GM18511 (cell line): ENCODE measurements around the gene RGMB.
A peak's percentile ranks its signal among the peaks of the same experiment; 100 is the strongest.
"Not testable (repeated sequence)": the region's sequence is repeated elsewhere in the genome, so short reads cannot be mapped to it uniquely, and the experiment has no call there.

Experiments used
- ATAC-seq: cut with Tn5 transposase; IDR thresholded peaks from one replicate; pipeline ENCODE4 v1.9.1; 2021; ENCODE audit warnings: mild to moderate bottlenecking, moderate library complexity; ENCODE audit not compliant: unreplicated experiment

RGMB gene, protein sequence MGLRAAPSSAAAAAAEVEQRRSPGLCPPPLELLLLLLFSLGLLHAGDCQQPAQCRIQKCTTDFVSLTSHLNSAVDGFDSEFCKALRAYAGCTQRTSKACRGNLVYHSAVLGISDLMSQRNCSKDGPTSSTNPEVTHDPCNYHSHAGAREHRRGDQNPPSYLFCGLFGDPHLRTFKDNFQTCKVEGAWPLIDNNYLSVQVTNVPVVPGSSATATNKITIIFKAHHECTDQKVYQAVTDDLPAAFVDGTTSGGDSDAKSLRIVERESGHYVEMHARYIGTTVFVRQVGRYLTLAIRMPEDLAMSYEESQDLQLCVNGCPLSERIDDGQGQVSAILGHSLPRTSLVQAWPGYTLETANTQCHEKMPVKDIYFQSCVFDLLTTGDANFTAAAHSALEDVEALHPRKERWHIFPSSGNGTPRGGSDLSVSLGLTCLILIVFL

DNA sequence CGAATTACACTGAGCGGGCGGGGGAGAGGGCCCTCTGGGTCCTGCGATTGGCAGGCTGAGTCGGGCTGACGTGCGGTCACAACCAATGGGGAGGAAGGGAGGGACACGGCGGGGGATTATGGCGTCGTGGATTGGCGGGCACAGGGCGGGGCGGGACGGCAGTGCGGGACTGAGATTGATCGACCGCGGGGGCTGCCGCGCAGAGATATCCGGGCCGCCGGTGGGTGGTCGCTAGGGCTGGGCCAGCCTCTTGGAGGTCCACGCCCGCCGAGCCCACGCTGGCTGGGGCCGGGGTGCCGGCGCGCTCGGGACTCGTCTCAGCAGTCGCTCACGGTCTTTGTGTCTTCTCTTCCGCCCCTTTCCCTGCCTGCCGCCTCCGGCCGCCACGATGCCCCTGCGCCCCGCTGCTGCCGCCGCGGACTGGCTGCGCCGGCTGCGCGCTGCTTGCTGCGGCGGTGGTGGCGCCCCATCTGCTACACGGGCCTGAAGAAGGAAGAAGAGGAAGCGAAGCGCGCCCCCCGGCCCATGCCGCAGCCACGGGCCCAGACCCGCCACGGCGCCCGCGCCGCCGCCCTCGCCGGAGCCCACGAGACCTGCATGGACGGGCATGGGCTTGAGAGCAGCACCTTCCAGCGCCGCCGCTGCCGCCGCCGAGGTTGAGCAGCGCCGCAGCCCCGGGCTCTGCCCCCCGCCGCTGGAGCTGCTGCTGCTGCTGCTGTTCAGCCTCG, at the start of gene RGMB:
Gene RGMB, plus strand, starts transcription at position 200 of the 728 bp plus-strand sequence. Its CDS starts 408 bp downstream, at position 608.
- ATAC-seq, result peak; percentile 82

DNA sequence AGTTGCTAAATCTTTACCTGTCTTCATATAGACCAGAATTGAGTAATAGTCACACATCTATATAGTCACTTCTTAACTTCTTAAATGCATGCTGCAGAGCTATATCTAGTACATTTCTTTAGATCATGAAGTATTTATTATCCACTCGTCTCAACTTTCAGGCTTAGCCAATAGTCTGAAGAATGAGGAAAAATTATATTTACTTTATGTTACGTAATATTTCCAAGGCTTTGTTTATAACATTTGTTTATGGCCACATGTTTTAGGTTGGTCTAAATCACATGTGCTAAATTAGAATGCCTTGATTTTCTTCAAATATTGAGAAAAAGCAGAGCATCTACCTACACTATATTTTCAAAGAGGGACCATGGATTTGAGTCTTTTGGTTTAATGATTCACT, 47.2 kb upstream of the RGMB start:
- no peak for ATAC-seq

DNA sequence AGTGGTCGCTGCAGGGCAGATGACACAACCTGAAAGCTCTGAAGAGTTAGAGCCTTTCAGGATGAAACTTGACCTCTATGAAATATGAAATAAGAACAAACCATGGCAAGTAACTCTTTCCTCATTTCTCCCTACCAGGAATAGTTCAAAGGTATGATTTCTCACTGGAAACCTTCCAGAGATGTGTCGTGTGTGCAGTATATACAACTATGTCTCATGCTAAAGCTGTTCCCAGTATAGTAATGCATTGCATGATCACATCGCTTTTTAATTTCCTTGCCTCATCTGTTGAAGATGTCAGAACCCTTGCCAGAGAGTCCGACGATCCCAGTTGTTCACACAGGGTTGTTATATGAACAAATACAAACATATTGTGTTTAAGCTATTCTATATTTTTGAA, 45.8 kb upstream of the RGMB start:
- no peak for ATAC-seq

DNA sequence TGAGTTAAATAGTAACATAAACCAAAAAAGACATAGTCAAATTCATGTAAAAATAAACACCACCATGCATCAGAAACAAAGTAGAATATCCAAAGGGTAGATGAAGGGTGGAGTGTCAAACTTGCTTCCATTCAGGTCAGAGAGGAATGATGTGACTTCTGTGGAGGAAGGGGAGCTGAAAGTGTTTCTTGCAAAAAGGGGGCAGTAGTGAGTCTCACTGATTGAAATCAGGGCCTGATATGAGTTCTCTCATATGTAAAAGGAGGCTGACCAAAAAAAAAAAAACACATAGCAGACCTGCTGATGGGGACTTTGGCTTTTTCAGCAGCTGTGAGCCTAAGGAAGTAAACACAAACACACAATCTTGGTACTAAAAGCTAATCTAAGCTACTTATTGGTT, 38.8 kb upstream of the RGMB start:
- ATAC-seq, result no peak

DNA sequence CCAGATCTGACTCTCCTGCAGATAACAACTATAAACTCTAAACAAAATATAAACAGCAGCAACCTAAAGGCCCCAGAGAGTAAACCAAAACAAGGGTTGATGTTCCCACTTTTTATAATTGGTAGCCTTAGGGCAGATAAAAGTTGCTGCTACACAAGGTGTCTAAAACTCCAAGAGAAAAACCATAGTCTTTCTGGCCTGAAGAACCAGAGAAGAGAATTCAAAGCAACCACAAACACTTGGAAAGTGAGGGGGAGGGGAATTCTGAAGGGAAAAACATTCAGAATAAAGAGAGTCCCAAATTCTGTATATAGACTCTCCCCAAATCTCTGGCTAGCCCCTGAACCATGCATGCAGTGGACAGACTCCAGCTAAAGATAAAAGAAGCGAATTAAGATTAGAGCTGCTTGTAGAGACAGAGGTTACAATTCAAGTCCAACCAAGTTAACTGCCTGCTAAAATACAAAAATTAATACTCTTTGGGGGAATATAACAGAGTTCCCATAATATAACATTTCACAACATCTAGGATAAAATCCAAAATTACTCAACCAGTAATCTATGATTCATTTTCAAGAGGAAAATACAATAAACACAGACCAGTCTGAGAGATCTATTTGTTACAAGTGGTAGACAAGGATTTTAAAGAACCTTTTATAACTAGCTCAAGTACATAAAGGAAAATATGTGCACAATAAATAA, 37.5 kb upstream of the RGMB start:
- no peak for ATAC-seq

DNA sequence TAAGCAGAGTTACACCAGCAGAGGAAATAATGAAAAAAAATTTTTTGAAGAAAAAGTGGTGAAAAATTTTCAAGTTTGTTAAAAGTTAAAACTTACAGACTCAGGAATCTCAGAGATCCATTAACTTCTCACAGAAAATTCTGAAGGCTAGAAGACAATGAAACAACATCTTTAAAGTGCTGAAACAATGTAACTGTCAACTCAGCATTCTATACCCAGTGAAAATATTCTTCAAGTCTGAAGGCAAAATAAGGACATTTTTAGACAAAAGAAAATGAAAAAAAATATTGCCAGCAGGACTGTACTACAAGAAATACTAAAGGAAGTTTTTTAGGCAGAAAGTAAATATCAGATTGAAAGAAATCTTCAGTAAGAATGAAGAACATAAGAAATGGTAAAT, 36.7 kb upstream of the RGMB start:
- no peak for ATAC-seq

DNA sequence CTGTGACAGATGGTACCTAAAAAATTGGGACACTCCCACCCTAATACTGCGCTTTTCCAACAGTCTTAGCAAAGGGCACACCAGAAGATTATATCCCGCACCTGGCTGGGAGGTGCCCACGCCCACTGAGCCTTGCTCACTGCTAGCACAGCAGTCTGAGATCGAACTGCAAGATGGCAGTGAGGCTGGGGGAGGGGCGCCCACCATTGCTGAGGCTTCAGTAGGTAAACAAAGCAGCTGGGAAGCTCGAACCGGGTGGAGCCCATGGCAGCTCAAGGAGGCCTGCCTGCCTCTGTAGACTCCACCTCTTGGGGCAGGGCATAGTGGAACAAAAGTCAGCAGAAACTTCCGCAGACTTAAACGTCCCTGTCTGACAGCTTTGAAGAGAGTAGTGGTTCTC, 36.0 kb upstream of the RGMB start:
- not testable (repeated sequence) for ATAC-seq

DNA sequence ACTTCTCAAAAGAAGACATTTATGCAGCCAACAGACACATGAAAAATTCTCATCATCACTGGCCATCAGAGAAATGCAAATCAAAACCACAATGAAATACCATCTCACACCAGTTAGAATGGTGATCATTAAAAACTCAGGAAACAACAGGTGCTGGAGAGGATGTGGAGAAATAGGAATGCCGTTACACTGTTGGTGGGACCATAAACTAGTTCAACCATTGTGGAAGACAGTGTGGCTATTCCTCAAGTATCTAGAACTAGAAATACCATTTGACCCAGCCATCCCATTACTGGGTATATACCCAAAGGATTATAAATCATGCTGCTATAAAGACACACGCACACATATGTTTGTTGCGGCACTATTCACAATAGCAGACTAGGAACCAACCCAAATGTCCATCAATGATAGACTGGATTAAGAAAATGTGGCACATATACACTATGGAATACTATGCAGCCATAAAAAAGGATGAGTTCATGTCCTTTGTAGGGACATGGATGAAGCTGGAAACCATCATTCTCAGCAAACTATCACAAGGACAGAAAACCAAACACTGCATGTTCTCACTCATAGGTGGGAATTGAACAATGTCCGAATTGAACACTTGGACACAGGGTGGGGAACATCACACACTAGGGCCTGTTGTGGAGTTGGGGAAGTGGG, 34.8 kb upstream of the RGMB start:
- ATAC-seq, result not testable (repeated sequence)

DNA sequence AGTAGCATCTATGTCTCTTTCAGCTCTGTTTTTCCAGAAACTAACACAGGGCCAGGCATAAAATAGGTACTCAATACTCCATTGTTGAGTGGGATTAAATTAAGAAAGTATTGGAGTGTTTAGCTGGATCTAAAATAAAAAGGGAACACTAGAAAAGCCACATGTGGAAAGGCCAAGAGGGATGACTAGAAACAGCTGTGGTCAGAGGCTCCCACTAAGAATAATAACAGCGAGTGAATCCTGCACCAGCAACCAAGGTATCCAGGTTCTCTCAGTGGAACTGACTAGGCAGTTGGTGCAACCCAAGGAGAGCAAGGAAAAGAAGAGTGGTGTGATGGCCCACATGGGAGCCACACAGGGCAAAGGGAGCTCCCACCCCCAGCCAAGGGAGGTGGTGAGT, 31.5 kb upstream of the RGMB start:
- no peak for ATAC-seq

DNA sequence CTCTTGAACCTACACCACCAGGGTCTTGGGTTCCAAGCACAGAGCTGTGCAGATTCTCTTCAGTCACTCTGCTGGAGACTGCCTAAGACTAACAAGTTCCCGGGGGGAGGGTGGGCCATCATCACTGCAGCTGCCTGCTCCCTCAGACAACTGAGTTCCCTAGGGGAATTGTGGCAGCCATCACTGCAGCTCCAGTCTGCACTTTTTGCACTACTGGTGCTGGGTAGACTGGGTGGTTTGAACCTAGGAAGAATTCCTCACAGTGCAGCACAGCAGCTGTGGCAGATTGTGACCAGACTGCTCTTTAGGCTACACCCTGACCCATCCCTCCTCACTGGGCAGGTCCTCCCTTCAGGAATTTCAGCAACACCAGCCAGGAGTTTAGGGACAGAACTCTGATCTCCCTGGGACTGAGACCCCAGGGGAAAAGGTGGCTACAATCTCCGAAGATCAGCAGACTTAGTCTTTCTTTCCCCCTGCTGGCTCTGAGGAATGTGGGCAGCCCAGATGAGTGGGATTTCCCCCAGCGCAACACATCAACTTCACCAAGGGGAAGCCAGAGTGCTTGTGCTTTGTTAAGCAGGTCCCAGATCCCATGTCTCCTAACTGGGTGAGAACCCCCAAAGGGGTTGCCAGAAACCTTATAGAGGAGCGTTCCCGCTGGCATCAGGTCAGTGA, 30.9 kb upstream of the RGMB start:
- no peak for ATAC-seq

DNA sequence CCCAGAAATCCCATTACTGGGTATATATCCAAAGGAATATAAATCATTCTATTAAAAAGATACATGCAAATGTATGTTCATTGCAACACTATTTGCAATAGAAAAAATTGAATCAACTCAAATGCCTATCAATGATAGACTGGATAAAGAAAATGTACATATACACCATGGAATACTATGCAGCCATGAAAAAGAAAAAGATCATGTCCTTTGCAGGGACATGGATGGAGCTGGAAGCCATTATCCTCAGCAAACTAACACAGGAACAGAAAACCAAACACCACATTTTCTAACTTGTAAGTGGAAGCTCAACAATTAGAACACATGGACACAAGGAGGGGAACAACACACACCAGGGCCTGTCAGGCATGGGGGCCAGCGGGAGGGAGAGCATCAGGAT, 25.2 kb upstream of the RGMB start:
- ATAC-seq, result not testable (repeated sequence)

DNA sequence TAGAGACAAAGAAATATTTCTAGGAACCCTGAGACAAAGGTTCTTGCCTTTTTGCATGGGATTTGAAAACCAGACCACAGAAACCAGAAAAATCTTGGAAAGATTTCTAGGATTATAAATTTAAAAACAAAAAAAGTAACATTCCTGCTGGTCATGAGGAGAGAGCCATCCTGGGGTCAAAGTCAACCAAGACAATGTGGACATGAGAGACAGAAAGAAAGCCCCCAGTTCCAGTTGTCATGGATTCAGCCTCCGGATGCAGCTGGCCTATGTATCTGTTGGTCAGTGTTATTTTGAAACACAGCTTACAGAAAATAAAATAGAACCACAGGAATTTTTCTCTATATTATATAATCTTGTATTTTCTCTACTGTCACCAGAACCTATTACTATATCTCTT, 24.4 kb upstream of the RGMB start:
- no peak for ATAC-seq

DNA sequence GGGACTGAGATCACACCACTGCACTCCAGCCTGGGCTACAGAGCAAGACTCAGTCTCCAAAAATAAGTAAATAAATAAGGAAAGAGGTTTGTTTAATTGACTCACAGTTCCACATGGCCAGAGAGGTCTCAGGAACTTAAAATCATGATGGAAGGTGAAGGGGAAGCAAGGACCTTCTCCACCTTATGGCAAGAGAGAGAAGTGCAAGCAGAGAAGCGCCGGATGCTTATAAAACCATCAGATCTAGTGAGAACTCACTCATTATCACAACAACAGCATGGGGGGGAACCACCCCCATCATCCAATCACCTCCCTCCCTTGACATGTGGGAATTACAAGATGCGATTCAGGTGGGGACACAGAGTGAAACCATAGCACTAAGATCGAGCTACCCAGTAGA, 22.8 kb upstream of the RGMB start:
- peak; percentile 89 for ATAC-seq

DNA sequence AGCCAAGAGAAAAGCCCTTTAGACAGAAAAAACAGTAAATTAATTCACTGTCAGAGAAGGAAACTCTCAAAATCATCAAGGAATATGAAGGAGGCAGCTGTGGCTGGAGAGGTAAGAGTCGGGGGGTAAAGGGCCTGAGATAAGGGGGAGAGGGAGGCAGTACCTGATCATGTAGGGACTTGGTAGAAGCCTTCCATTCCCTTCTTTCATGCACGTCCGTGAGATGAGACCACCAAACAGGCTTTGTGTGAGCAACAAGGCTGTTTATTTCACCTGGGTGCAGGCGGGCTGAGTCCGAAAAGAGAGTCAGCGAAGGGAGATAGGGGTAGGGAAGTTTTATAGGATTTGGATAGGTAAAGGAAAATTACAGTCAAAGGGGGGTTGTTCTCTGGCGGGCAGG, 21.1 kb upstream of the RGMB start:
- not testable (repeated sequence) for ATAC-seq

DNA sequence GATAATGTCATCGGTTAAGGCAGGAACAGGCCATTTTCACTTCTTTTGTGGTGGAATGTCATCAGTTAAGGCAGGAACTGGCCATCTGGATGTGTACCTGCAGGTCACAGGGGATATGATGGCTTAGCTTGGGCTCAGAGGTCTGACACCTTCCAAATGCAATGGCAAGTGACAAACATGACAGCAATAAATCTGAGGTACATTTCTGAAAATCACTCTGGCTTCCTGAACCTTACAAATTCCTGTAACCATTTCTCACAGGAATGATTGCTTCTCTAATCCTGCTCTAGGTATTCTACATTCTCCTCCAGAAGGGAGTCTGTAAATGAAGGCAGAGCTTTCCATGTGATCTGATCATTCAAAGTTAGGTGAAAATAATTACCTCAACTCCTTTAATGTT, 20.7 kb upstream of the RGMB start:
- ATAC-seq, result not testable (repeated sequence)

DNA sequence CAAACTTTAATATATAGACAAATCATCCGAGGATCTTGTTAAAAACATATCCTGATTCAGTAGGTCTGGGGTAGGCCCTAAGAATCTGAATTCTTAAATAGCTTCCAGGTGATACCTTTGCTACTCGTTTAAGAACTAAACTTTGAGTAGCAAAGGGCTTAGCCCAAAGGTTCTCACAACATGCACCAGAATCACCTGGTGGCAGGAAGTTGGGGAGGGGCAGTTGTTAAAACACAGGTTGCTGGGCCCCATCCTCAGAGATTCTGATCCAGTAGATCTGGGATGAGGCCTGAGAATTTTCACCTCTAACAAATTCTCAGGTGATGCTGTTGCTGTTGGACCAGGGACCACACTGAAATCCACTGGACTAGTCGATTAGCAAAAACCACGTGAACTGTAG, 20.0 kb upstream of the RGMB start:
- ATAC-seq, result no peak

DNA sequence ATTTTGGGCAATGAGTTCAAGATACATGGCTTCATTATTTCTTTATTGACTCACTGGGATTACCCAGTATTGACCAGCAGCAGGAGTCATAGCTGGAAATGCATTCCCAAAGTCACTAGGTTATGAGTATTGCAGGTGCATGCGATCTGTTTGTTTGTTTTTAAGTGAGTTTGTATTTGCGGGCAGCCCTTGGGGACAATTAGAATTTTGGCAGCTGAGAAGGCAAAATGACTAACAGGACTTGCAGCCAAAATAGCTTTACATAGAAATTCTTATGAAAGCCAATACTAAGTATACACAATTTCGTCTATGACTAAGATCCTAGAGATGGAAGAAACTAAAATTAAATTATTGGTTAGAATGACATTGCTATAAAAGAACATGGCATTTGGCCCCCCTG, 18.1 kb upstream of the RGMB start:
- ATAC-seq, result no peak

DNA sequence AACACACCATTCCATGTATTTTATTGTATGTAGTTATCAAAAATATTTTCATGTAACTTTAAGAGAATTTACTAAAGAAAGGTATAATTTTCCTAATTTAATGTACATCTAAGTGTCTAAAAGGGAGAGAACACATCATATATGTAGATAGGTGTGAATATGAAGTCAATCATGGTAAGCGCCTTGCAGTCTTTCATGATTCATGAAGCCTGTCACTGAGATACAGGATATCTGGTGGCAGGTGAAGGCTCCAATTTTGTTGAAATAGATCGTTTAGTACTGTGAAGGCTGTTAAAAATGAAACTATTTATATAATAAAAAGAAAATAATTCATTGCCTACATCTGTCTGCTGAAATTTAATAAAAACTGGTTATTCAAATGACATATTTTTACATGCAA, 15.5 kb upstream of the RGMB start:
- ATAC-seq, result no peak

DNA sequence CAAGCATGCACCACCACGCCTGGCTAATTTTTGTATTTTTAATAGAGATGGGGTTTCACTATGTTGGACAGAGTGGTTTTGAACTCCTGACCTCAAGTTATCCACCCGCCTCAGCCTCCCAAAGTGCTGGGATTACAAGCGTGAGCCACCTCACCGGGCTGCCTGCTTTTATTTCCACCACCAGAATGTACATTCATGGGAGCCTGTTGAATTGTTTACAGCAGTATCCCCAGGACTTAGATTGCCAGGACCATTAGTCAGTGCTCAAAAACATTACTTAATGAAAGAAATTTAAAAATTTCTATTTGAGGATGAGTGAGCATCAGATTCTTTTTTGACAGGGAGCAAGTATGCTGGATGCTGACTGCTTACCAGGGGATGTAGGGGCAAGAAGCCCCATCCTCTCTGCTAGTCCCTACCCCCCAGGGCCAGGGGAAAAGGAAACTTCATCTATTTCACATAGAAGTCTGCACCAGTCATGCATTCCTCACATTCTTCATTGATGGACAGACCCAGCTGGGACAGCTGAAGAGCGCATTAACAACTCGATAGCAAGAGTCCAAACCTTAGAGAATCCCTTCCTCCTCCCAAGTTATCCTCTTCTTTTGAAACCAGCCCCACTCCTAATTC, 10.3 kb upstream of the RGMB start:
- ATAC-seq, result no peak

DNA sequence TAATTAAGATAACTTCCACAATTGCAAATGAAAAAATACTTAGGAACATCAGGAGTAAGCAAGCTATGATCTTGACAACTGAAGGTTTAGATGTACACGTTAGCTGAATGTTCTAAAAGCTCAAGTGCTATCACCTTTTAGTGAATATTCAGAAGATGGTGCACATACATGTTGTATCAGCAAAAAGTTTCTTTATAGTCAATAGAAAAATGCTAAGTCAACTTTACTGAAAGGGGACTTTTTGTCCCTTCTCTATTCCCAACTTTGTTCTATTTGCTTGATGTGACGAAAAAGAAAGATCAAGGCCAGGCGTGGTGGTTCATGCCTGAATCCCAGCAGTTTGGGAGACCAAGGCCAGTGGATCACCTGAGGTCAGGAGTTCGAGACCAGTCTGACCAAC, 7.6 kb upstream of the RGMB start:
- ATAC-seq, result no peak
